GM18873 (cell line): Measurements from ENCODE around the gene KCNH2.

Source experiments
- ATAC-seq: cut with Tn5 transposase; IDR thresholded peaks from one replicate; pipeline ENCODE4 v1.9.1; 2021; ENCODE audit warnings: mild to moderate bottlenecking, moderate library complexity, moderate number of reproducible peaks; ENCODE audit not compliant: unreplicated experiment, low FRiP score

KCNH2 gene

GRCh38 chr7:150952331-150953050 lies 25.6 kb downstream of the KCNH2 start:
- ATAC-seq: no peak

GRCh38 chr7:150951521-150951920 lies 26.6 kb downstream of the KCNH2 start:
- no peak for ATAC-seq

- no peak for ATAC-seq
Observed at GRCh38 chr7:150951181-150951520, 27.0 kb downstream of the KCNH2 start.

- no peak for ATAC-seq
Observed at GRCh38 chr7:150950496-150951180, 27.5 kb downstream of the KCNH2 start.

- ATAC-seq: no peak
Observed at GRCh38 chr7:150949971-150950491, 28.1 kb downstream of the KCNH2 start.

GRCh38 chr7:150949564-150949963 lies 28.6 kb downstream of the KCNH2 start:
- no peak for ATAC-seq

GRCh38 chr7:150948791-150949251 lies 29.3 kb downstream of the KCNH2 start:
- no peak for ATAC-seq

GRCh38 chr7:150947761-150948651 lies 30.1 kb downstream of the KCNH2 start:
- ATAC-seq: no peak

GRCh38 chr7:150947241-150947745 lies 30.8 kb downstream of the KCNH2 start:
- no peak for ATAC-seq

GRCh38 chr7:150946421-150947240 lies 31.5 kb downstream of the KCNH2 start:
- no peak for ATAC-seq

GRCh38 chr7:150945853-150946420 lies 32.2 kb downstream of the KCNH2 start:
- no peak for ATAC-seq

- no peak for ATAC-seq
Observed at GRCh38 chr7:150945171-150945852, 32.8 kb downstream of the KCNH2 start.

GRCh38 chr7:150944066-150945042 lies 33.8 kb downstream of the KCNH2 start:
- ATAC-seq: no peak

GRCh38 chr7:150943453-150943814 lies 34.7 kb downstream of the KCNH2 start:
- ATAC-seq: no peak

GRCh38 chr7:150942591-150943452 lies 35.3 kb downstream of the KCNH2 start:
- ATAC-seq: no peak

GRCh38 chr7:150942001-150942590 lies 36.0 kb downstream of the KCNH2 start:
- ATAC-seq: no peak
